PFSK-1 (cell line): ENCODE measurements around the gene ZNF618.

Source experiments
- FOXP2 ChIP-seq: optimal IDR thresholded peaks from 2 replicates; pipeline ENCODE3; 2011; ENCODE audit warnings: borderline replicate concordance, control low read depth, inconsistent platforms; ENCODE audit not compliant: insufficient read depth; ENCODE audit errors: extremely low read length, extremely low read depth
- POLR2AphosphoS5 ChIP-seq: IDR thresholded peaks from 2 replicates; pipeline ENCODE4 v1.6.1; 2012; ENCODE audit warnings: low read depth, mild to moderate bottlenecking, control low read depth, low read length, moderate library complexity
- REST ChIP-seq, 2 experiments: IDR thresholded peaks; 2 replicates each; pipeline versions ENCODE4 v1.6.1 to v1.8.0; 2011 to 2012; ENCODE audit warnings: low read depth in 2 of 2, low read length in 2 of 2, control low read depth in 1 of 2, inconsistent platforms in 1 of 2, mild to moderate bottlenecking in 1 of 2, moderate library complexity in 1 of 2; ENCODE audit not compliant: insufficient read depth in 1 of 2
- SIN3A ChIP-seq: IDR thresholded peaks from 2 replicates; pipeline ENCODE4 v1.6.1; 2012; ENCODE audit warnings: mild to moderate bottlenecking, low read length, moderate library complexity, borderline replicate concordance; ENCODE audit not compliant: insufficient read depth
- TAF1 ChIP-seq: IDR thresholded peaks from 2 replicates; pipeline ENCODE4 v1.6.1; 2012; ENCODE audit warnings: low read length, control low read depth, borderline replicate concordance; ENCODE audit not compliant: insufficient read depth

Gene ZNF618

GRCh38 chr9:114002271-114002985 is 126.3 kb downstream of the ZNF618 start:
- TF ChIP-seq FOXP2 = no peak
- no peak for TF ChIP-seq REST (IDR thresholded peaks at IDR 0.05; ENCODE audit: insufficient read depth in 1 of 2, low read depth in 2 of 2, low read length in 2 of 2)

- no peak for TF ChIP-seq FOXP2
- no peak for TF ChIP-seq TAF1
- TF ChIP-seq SIN3A = no peak
- TF ChIP-seq POLR2AphosphoS5 = no peak
- no peak for TF ChIP-seq REST (IDR thresholded peaks at IDR 0.05; ENCODE audit: insufficient read depth in 1 of 2, low read depth in 2 of 2, low read length in 2 of 2)
Measured at GRCh38 chr9:114002986-114003350, 126.9 kb downstream of the ZNF618 start.

GRCh38 chr9:114003351-114003750 is 127.2 kb downstream of the ZNF618 start:
- TF ChIP-seq FOXP2 = no peak
- TF ChIP-seq POLR2AphosphoS5 = no peak
- TF ChIP-seq SIN3A = no peak
- TF ChIP-seq TAF1 = no peak
- no peak for TF ChIP-seq REST (IDR thresholded peaks at IDR 0.05; ENCODE audit: insufficient read depth in 1 of 2, low read depth in 2 of 2, low read length in 2 of 2)

GRCh38 chr9:114003758-114004157 is 127.6 kb downstream of the ZNF618 start:
- TF ChIP-seq POLR2AphosphoS5 (no peak), TAF1 (no peak), SIN3A (no peak), FOXP2 (no peak), REST (IDR thresholded peaks at IDR 0.05; ENCODE audit: insufficient read depth in 1 of 2, low read depth in 2 of 2, low read length in 2 of 2) (no peak)

GRCh38 chr9:114004221-114004716 is 128.2 kb downstream of the ZNF618 start:
- TF ChIP-seq TAF1 (no peak), FOXP2 (no peak), POLR2AphosphoS5 (no peak), REST (IDR thresholded peaks at IDR 0.05; ENCODE audit: insufficient read depth in 1 of 2, low read depth in 2 of 2, low read length in 2 of 2) (no peak), SIN3A (no peak)
